Femur (tissue), 1 donor: Measurements from ENCODE around the gene RNF151.

ENCODE experiments used
- DNase-seq: peaks from one replicate; pipeline ENCODE4 v3.0.0-alpha.2; 2017

RNF151 gene

GRCh38 chr16:1993731-1994131 lies 27.1 kb downstream of the RNF151 start:
- DNase-seq, result no peak

GRCh38 chr16:1997494-1998359 lies 31.1 kb downstream of the RNF151 start:
- DNase-seq, result no peak

GRCh38 chr16:1998360-1998835 lies 31.7 kb downstream of the RNF151 start:
- no peak for DNase-seq

- DNase-seq, result no peak
Measured at GRCh38 chr16:1998852-1999801, 32.5 kb downstream of the RNF151 start.

- DNase-seq, result no peak
Measured at GRCh38 chr16:1999866-2000514, 33.3 kb downstream of the RNF151 start.

GRCh38 chr16:2001035-2001434 lies 34.4 kb downstream of the RNF151 start:
- DNase-seq, result no peak

GRCh38 chr16:2001456-2002355 lies 35.0 kb downstream of the RNF151 start:
- no peak for DNase-seq

- no peak for DNase-seq
Measured at GRCh38 chr16:2002406-2003230, 36.0 kb downstream of the RNF151 start.

- no peak for DNase-seq
Measured at GRCh38 chr16:2003231-2003826, 36.7 kb downstream of the RNF151 start.

- peak; percentile 93 for DNase-seq
Measured at GRCh38 chr16:2003827-2004641, 37.4 kb downstream of the RNF151 start.

- DNase-seq, result no peak
Measured at GRCh38 chr16:2004795-2005517, 38.3 kb downstream of the RNF151 start.

- DNase-seq, result no peak
Measured at GRCh38 chr16:2005646-2006045, 39.0 kb downstream of the RNF151 start.

- DNase-seq, result no peak
Measured at GRCh38 chr16:2006317-2006716, 39.7 kb downstream of the RNF151 start.

- DNase-seq, result no peak
Measured at GRCh38 chr16:2007081-2007836, 40.6 kb downstream of the RNF151 start.

- no peak for DNase-seq
Measured at GRCh38 chr16:2008009-2008526, 41.4 kb downstream of the RNF151 start.

- DNase-seq, result no peak
Measured at GRCh38 chr16:2008631-2009163, 42.0 kb downstream of the RNF151 start.

GRCh38 chr16:2009164-2009711 lies 42.6 kb downstream of the RNF151 start:
- no peak for DNase-seq
